22Rv1 (cell line): ENCODE measurements around the gene BUD23.

Experiments used
- ZFX ChIP-seq: fragments of 450-650 bp; IDR thresholded peaks from 2 replicates; pipeline ENCODE4 v1.6.1; 2017; ENCODE audit warnings: antibody characterized with exemption, borderline replicate concordance
- TF ChIP-seq, protein P1 (sequence below): fragments of 450-650 bp; IDR thresholded peaks from 2 replicates; pipeline ENCODE4 v1.5.1; 2017; ENCODE audit warnings: mild to moderate bottlenecking

DNA sequence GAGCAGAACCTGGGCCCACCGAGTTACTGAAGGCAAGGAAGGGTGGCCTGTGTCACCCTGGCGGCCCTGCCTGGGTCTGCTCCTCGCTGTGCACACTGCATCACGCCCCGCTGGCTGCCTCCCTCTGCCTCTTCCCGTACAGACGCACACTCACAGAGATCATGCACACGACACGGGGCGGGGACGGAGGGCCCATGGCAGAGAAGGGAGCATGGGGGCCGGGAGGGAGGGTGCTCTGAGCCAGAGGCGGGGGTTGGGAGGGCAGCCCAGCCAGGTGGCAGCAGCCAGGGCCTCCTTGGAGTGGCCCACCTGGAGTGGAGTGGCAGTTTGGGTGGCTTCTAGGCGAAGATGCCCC, 16.6 kb downstream of the BUD23 start:
- TF ChIP-seq, protein P1, sequence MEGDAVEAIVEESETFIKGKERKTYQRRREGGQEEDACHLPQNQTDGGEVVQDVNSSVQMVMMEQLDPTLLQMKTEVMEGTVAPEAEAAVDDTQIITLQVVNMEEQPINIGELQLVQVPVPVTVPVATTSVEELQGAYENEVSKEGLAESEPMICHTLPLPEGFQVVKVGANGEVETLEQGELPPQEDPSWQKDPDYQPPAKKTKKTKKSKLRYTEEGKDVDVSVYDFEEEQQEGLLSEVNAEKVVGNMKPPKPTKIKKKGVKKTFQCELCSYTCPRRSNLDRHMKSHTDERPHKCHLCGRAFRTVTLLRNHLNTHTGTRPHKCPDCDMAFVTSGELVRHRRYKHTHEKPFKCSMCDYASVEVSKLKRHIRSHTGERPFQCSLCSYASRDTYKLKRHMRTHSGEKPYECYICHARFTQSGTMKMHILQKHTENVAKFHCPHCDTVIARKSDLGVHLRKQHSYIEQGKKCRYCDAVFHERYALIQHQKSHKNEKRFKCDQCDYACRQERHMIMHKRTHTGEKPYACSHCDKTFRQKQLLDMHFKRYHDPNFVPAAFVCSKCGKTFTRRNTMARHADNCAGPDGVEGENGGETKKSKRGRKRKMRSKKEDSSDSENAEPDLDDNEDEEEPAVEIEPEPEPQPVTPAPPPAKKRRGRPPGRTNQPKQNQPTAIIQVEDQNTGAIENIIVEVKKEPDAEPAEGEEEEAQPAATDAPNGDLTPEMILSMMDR, result no peak
- no peak for TF ChIP-seq ZFX
